GM10266 (cell line): ENCODE measurements around the gene SPATS2L.

Source experiments
- DNase-seq: peaks from one replicate; pipeline ENCODE4 v3.0.0; 2012; ENCODE audit errors: extremely low spot score
- CTCF ChIP-seq: IDR thresholded peaks from 2 replicates; pipeline ENCODE4 v1.5.1; 2012; ENCODE audit warnings: mild to moderate bottlenecking, low read depth; ENCODE audit not compliant: control insufficient read depth, insufficient read depth; ENCODE audit errors: missing control alignments

SPATS2L gene

GRCh38 chr2:200443376-200443775 is 136.9 kb downstream of the SPATS2L start:
- no peak for DNase-seq
- no peak for TF ChIP-seq CTCF

- no peak for TF ChIP-seq CTCF
- DNase-seq = no peak
These were observed 137.4 kb downstream of the SPATS2L start for GRCh38 chr2:200443916-200444315.

- no peak for DNase-seq
- TF ChIP-seq CTCF = no peak
These were observed 138.0 kb downstream of the SPATS2L start for GRCh38 chr2:200444530-200444929.

- DNase-seq = no peak
- no peak for TF ChIP-seq CTCF
These were observed 138.8 kb downstream of the SPATS2L start for GRCh38 chr2:200445284-200445683.

DNA sequence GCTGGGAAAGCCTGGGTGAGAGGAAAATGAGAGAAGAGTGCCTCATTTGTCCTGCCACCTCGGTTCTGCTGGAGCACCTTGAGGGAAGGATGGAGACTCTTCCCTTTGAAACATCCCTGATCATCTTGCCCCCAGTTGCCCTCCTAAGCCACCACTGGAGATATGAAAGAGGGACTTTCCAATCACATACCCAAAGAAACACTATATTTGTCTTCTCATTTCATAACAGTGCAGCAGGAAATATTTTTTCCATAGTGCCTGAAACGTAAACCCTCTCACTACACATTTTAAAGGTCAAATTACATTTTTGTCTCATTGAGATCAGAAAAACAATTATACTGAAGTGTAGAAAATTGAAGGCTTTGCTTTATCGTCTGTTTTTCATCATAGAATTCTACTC is 140.1 kb downstream of the SPATS2L start:
- DNase-seq = no peak
- no peak for TF ChIP-seq CTCF

GRCh38 chr2:200447139-200447855 is 140.8 kb downstream of the SPATS2L start:
- no peak for TF ChIP-seq CTCF
- DNase-seq = no peak

- DNase-seq = no peak
- TF ChIP-seq CTCF = no peak
These were observed 142.0 kb downstream of the SPATS2L start for GRCh38 chr2:200448455-200448854.
